H9 (cell line): ENCODE data around the gene RNGTT. TPM values are rescaled to one million over a fixed set of nuclear protein-coding genes. Genes with fewer than 3 reads are reported as not detected.

Experiments
- DNase-seq: peaks from one replicate; pipeline ENCODE4 v3.0.0-alpha.2; 2017
- H2AFZ ChIP-seq: one replicate; pipeline ENCODE4 v1.6.1; 2013; ENCODE audit warnings: mild to moderate bottlenecking, low read length, control low read depth, moderate library complexity
- H2AK5ac ChIP-seq: 2 replicates; pipeline ENCODE4 v1.6.1; 2013; ENCODE audit warnings: low read length, control low read depth, mixed read lengths; ENCODE audit not compliant: insufficient read length
- H2BK120ac ChIP-seq: one replicate; pipeline ENCODE4 v1.6.1; 2013; ENCODE audit warnings: low read depth, mild to moderate bottlenecking, low read length, control low read depth, inconsistent platforms; ENCODE audit not compliant: poor library complexity, severe bottlenecking
- H2BK12ac ChIP-seq: 2 replicates; pipeline ENCODE4 v1.6.1; 2013; ENCODE audit warnings: low read length, control low read depth, mixed read lengths, low read depth; ENCODE audit not compliant: insufficient read length
- H2BK15ac ChIP-seq: 2 replicates; pipeline ENCODE4 v1.6.1; 2013; ENCODE audit warnings: low read depth, low read length, control low read depth
- H2BK20ac ChIP-seq: one replicate; pipeline ENCODE4 v1.6.1; 2013; ENCODE audit warnings: low read depth, mild to moderate bottlenecking, low read length, control low read depth, inconsistent platforms; ENCODE audit not compliant: poor library complexity, severe bottlenecking
- H2BK5ac ChIP-seq: 2 replicates; pipeline ENCODE4 v1.6.1; 2013; ENCODE audit warnings: low read length, control low read depth, mixed read lengths; ENCODE audit not compliant: insufficient read length
- H3K14ac ChIP-seq: 2 replicates; pipeline ENCODE4 v1.6.1; 2013; ENCODE audit warnings: low read length, control low read depth; ENCODE audit not compliant: insufficient read depth
- H3K18ac ChIP-seq: 2 replicates; pipeline ENCODE4 v1.6.1; 2013; ENCODE audit warnings: low read depth, mild to moderate bottlenecking, mixed read lengths, low read length, control low read depth; ENCODE audit not compliant: insufficient read length
- H3K23ac ChIP-seq: 2 replicates; pipeline ENCODE4 v1.6.1; 2013; ENCODE audit warnings: low read length, control low read depth, mixed read lengths, low read depth; ENCODE audit not compliant: insufficient read length
- H3K23me2 ChIP-seq: 2 replicates; pipeline ENCODE4 v1.6.1; 2013; ENCODE audit warnings: low read depth, mild to moderate bottlenecking, mixed read lengths, low read length, control low read depth; ENCODE audit not compliant: insufficient read length, poor library complexity, severe bottlenecking
- H3K27ac ChIP-seq: 2 replicates; pipeline ENCODE4 v1.5.1; 2013; ENCODE audit warnings: low read length, control low read depth, mixed read lengths, low read depth; ENCODE audit not compliant: insufficient read length
- H3K27me3 ChIP-seq: 2 replicates; pipeline ENCODE4 v1.6.1; 2013; ENCODE audit warnings: low read length, control low read depth, inconsistent platforms; ENCODE audit not compliant: insufficient read depth
- H3K4ac ChIP-seq: 2 replicates; pipeline ENCODE4 v1.6.1; 2013; ENCODE audit warnings: low read depth, mild to moderate bottlenecking, control low read depth, inconsistent platforms, low read length, moderate library complexity
- H3K4me1 ChIP-seq: 2 replicates; pipeline ENCODE4 v1.6.1; 2013; ENCODE audit warnings: low read length, control low read depth, inconsistent platforms; ENCODE audit not compliant: insufficient read depth
- H3K4me2 ChIP-seq: 2 replicates; pipeline ENCODE4 v1.6.1; 2013; ENCODE audit warnings: low read length, control low read depth, mixed read lengths; ENCODE audit not compliant: insufficient read length, insufficient read depth
- H3K56ac ChIP-seq: 2 replicates; pipeline ENCODE4 v1.6.1; 2013; ENCODE audit warnings: low read depth, mild to moderate bottlenecking, mixed read lengths, low read length, control low read depth; ENCODE audit not compliant: insufficient read length
- H3K79me1 ChIP-seq: 2 replicates; pipeline ENCODE4 v1.6.1; 2013; ENCODE audit warnings: low read depth, mild to moderate bottlenecking, moderate library complexity, low read length, control low read depth, inconsistent platforms; ENCODE audit not compliant: insufficient read depth, poor library complexity, severe bottlenecking
- H3K79me2 ChIP-seq: 2 replicates; pipeline ENCODE4 v1.6.1; 2013; ENCODE audit warnings: low read length, control low read depth, inconsistent platforms; ENCODE audit not compliant: insufficient read depth
- H3K9ac ChIP-seq: 2 replicates; pipeline ENCODE4 v1.6.1; 2013; ENCODE audit warnings: low read length, control low read depth, mixed read lengths; ENCODE audit not compliant: insufficient read length; ENCODE audit errors: extremely low read depth
- H3K9me3 ChIP-seq: one replicate; pipeline ENCODE4 v1.6.1; 2013; ENCODE audit warnings: low read depth, low read length, inconsistent platforms; ENCODE audit not compliant: control insufficient read depth
- H3T11ph ChIP-seq: one replicate; pipeline ENCODE4 v1.6.1; 2013; ENCODE audit warnings: mild to moderate bottlenecking, low read length, control low read depth, inconsistent platforms
- H4K20me1 ChIP-seq: one replicate; pipeline ENCODE4 v1.6.1; 2013; ENCODE audit not compliant: control insufficient read depth, insufficient read length, insufficient read depth
- H4K5ac ChIP-seq: 2 replicates; pipeline ENCODE4 v1.6.1; 2013; ENCODE audit warnings: low read depth, mild to moderate bottlenecking, mixed read lengths, low read length, control low read depth; ENCODE audit not compliant: insufficient read length
- H4K8ac ChIP-seq: replicated peaks from 2 replicates; pipeline ENCODE4 v1.6.1; 2013; ENCODE audit warnings: low read length, control low read depth, mixed read lengths, low read depth; ENCODE audit not compliant: insufficient read length
- H4K91ac ChIP-seq: 2 replicates; pipeline ENCODE4 v1.6.1; 2013; ENCODE audit warnings: low read depth, mild to moderate bottlenecking, moderate library complexity, mixed read lengths, low read length, control low read depth; ENCODE audit not compliant: insufficient read length
- H3K27ac Mint-ChIP-seq, 3 experiments: 2 replicates in 2 of 3; 3 replicates in 1 of 3; pipeline ENCODE4 v1.8.0; 2020 to 2021; ENCODE audit warnings: mixed read lengths in 3 of 3, mild to moderate bottlenecking in 1 of 3, moderate library complexity in 1 of 3
- H3K27me3 Mint-ChIP-seq: 2 replicates; pipeline ENCODE4 v1.8.0; 2021; ENCODE audit warnings: low read depth, mild to moderate bottlenecking, moderate library complexity, mixed read lengths
- H3K36me3 Mint-ChIP-seq, 3 experiments: 2 replicates in 2 of 3; 3 replicates in 1 of 3; pipeline ENCODE4 v1.8.0; 2020 to 2021; ENCODE audit warnings: low read depth in 3 of 3, mixed read lengths in 3 of 3; ENCODE audit not compliant: insufficient read depth in 1 of 3
- H3K4me1 Mint-ChIP-seq, 2 experiments: 2 replicates each; pipeline ENCODE4 v1.8.0; 2020; ENCODE audit warnings: mixed read lengths in 2 of 2
- H3K4me3 Mint-ChIP-seq, 2 experiments: 2 replicates in 1 of 2; 3 replicates in 1 of 2; pipeline ENCODE4 v1.8.0; 2020 to 2021; ENCODE audit warnings: mild to moderate bottlenecking in 2 of 2, mixed read lengths in 2 of 2, moderate library complexity in 1 of 2
- H3K9me3 Mint-ChIP-seq, 2 experiments: 2 replicates in 1 of 2; 3 replicates in 1 of 2; pipeline ENCODE4 v1.8.0; 2020; ENCODE audit warnings: mild to moderate bottlenecking in 2 of 2, mixed read lengths in 2 of 2, moderate library complexity in 1 of 2
- total RNA-seq: library from RNA; stranded (reverse); gene quantifications from 2 replicates; pipeline ENCODE4 v1.2.1, GENCODE V29; 2021
- TF ChIP-seq, protein P1 (sequence below): fragments of 200-600 bp; sonication (generic); conservative IDR thresholded peaks from 3 replicates; pipeline ENCODE4 v1.8.0; 2021; ENCODE audit warnings: antibody characterized with exemption, mild to moderate bottlenecking

The RNGTT gene
- total RNA-seq, 1 experiment from 2014 or later = 20.5 TPM

DNA sequence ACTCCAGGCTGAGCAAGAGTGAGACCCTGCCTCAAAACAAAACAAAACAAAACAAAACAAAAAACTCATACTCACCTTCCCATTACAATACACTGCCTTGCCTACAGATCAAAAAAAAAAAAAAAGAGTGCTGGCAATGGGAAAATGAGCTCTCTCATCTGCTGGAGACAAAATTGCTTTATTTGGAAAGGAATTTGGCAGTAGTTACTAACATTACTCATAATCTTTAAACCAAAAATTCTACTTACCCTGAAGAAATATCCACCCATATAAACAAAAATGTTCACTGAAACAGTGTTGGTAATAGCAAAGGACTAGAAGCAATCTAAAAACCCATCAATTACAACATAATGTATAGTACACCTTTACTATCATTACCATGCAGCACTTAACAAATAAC is 120.4 kb downstream of the RNGTT start:
- Histone ChIP-seq H3T11ph (no peak overlapping the region), H4K91ac (no peak overlapping the region), H3K18ac (no peak overlapping the region), H4K20me1 (no peaks in the 10 kb centered on the region), H2BK12ac (no peak overlapping the region), H4K8ac (no peak overlapping the region), H3K4me2 (no peak overlapping the region), H4K5ac (no peak overlapping the region), H3K9ac (no peak overlapping the region), H3K14ac (no peak overlapping the region), H2BK20ac (no peak overlapping the region), H3K56ac (no peak overlapping the region), H3K79me2 (no peaks in the 10 kb centered on the region), H2BK5ac (no peak overlapping the region), H3K4me1 (no peaks in the 10 kb centered on the region), H2BK15ac (no peak overlapping the region), H3K23me2 (no peaks in the 10 kb centered on the region), H3K23ac (no peak overlapping the region), H2BK120ac (no peak overlapping the region), H3K9me3 (no peaks in the 10 kb centered on the region), H3K4ac (no peak overlapping the region), H3K79me1 (no peaks in the 10 kb centered on the region), H3K27ac (no peak overlapping the region), H2AK5ac (no peak overlapping the region), H3K27me3 (no peaks in the 10 kb centered on the region), H2AFZ (no peak overlapping the region)
- Mint-ChIP-seq H3K36me3 (peaks cover 3 to 12% (median 5%) of the 10 kb centered on the region in 3 experiments; a peak in 6 of 7 replicates), H3K9me3 (no peaks in the 10 kb centered on the region), H3K27me3 (no peaks in the 10 kb centered on the region), H3K27ac (no peak overlapping the region; a peak in 1 of 7 replicates), H3K4me3 (no peak overlapping the region), H3K4me1 (peaks cover 0 to 2% of the 10 kb centered on the region in 2 experiments; a peak in 1 of 4 replicates)
- no peak for DNase-seq
- TF ChIP-seq, protein P1, sequence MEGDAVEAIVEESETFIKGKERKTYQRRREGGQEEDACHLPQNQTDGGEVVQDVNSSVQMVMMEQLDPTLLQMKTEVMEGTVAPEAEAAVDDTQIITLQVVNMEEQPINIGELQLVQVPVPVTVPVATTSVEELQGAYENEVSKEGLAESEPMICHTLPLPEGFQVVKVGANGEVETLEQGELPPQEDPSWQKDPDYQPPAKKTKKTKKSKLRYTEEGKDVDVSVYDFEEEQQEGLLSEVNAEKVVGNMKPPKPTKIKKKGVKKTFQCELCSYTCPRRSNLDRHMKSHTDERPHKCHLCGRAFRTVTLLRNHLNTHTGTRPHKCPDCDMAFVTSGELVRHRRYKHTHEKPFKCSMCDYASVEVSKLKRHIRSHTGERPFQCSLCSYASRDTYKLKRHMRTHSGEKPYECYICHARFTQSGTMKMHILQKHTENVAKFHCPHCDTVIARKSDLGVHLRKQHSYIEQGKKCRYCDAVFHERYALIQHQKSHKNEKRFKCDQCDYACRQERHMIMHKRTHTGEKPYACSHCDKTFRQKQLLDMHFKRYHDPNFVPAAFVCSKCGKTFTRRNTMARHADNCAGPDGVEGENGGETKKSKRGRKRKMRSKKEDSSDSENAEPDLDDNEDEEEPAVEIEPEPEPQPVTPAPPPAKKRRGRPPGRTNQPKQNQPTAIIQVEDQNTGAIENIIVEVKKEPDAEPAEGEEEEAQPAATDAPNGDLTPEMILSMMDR = no peak
